GM23338 (cell line): ENCODE results near the gene TMEM178B. TPM values are rescaled to one million over a fixed set of nuclear protein-coding genes. Genes with fewer than 3 reads are reported as not detected.

Experiments
- ATAC-seq: fragments of 200-7000 bp; cut with Tn5 transposase; 3 replicates; pipeline ENCODE4 v1.9.1; 2020
- DNase-seq: peaks from one replicate; pipeline ENCODE4 v3.0.0-alpha.2; 2015; ENCODE audit warnings: low spot score
- H2AFZ ChIP-seq: fragments of 200-600 bp; sonication (generic); 2 replicates; pipeline ENCODE4 v1.8.0; 2016; ENCODE audit warnings: antibody characterized with exemption, mild to moderate bottlenecking, moderate library complexity
- H3F3A ChIP-seq: fragments of 200-600 bp; sonication (generic); replicated peaks from 2 replicates; pipeline ENCODE4 v1.8.0; 2017; ENCODE audit warnings: antibody characterized with exemption, mixed run types, low read depth
- H3K27ac ChIP-seq: fragments of 200-600 bp; sonication (generic); 2 replicates; pipeline ENCODE4 v1.6.1; 2016; ENCODE audit warnings: low read depth
- H3K27me3 ChIP-seq: fragments of 200-600 bp; sonication (generic); 2 replicates; pipeline ENCODE4 v1.8.0; 2016; ENCODE audit warnings: mild to moderate bottlenecking, mixed run types, moderate library complexity; ENCODE audit not compliant: insufficient read depth
- H3K36me3 ChIP-seq: fragments of 200-600 bp; sonication (generic); 2 replicates; pipeline ENCODE4 v1.8.0; 2016; ENCODE audit warnings: mild to moderate bottlenecking; ENCODE audit not compliant: insufficient read depth
- H3K4me1 ChIP-seq: fragments of 200-600 bp; sonication (generic); 2 replicates; pipeline ENCODE4 v1.8.0; 2016; ENCODE audit warnings: mild to moderate bottlenecking, moderate library complexity; ENCODE audit not compliant: insufficient read depth
- H3K4me2 ChIP-seq: fragments of 200-600 bp; sonication (generic); 2 replicates; pipeline ENCODE4 v1.7.1; 2017; ENCODE audit warnings: mixed run types
- H3K4me3 ChIP-seq: fragments of 200-600 bp; sonication (generic); 2 replicates; pipeline ENCODE4 v1.6.1; 2016; ENCODE audit warnings: mixed run types
- H3K79me2 ChIP-seq: fragments of 200-600 bp; sonication (generic); replicated peaks from 2 replicates; pipeline ENCODE4 v1.8.0; 2017; ENCODE audit warnings: mild to moderate bottlenecking; ENCODE audit not compliant: insufficient read depth
- H3K9me2 ChIP-seq: fragments of 200-600 bp; sonication (generic); 2 replicates; pipeline ENCODE4 v1.8.0; 2017; ENCODE audit not compliant: insufficient read depth
- H4K20me1 ChIP-seq: fragments of 200-600 bp; sonication (generic); replicated peaks from 2 replicates; pipeline ENCODE4 v1.8.0; 2017; ENCODE audit warnings: mild to moderate bottlenecking; ENCODE audit not compliant: insufficient read depth
- H3K27ac Mint-ChIP-seq: 2 replicates; pipeline ENCODE4 v1.8.0; 2020; ENCODE audit warnings: inconsistent platforms, mild to moderate bottlenecking, moderate library complexity, mixed read lengths
- H3K27me3 Mint-ChIP-seq: 3 replicates; pipeline ENCODE4 v1.8.0; 2022; ENCODE audit warnings: low read depth, mild to moderate bottlenecking, moderate library complexity, mixed read lengths, inconsistent platforms; ENCODE audit not compliant: insufficient read depth, poor library complexity
- H3K36me3 Mint-ChIP-seq: 3 replicates; pipeline ENCODE4 v1.8.0; 2021; ENCODE audit warnings: low read depth, mild to moderate bottlenecking, inconsistent platforms, moderate library complexity, mixed read lengths
- H3K4me1 Mint-ChIP-seq: 3 replicates; pipeline ENCODE4 v1.8.0; 2020; ENCODE audit warnings: mild to moderate bottlenecking, inconsistent platforms, mixed read lengths
- H3K4me3 Mint-ChIP-seq: 3 replicates; pipeline ENCODE4 v1.8.0; 2021; ENCODE audit warnings: moderate library complexity, mild to moderate bottlenecking, inconsistent platforms, mixed read lengths
- H3K9me3 Mint-ChIP-seq: 3 replicates; pipeline ENCODE4 v1.8.0; 2020; ENCODE audit warnings: moderate library complexity, mild to moderate bottlenecking, inconsistent platforms, mixed read lengths
- CREB1 ChIP-seq: fragments of 250-450 bp; sonication (Bioruptor Pico); IDR thresholded peaks from 2 replicates; pipeline ENCODE4 v1.5.0; 2020; ENCODE audit warnings: low read depth, mild to moderate bottlenecking, moderate library complexity
- CTCF ChIP-seq, 2 experiments: fragments of 200-600 bp in 1 of 2; sonication (generic) in 1 of 2; conservative IDR thresholded peaks; 2 replicates each; pipeline versions ENCODE4 v1.5.1 to v1.6.1; 2016 to 2017; ENCODE audit warnings: antibody characterized with exemption in 2 of 2, low read depth in 2 of 2, mild to moderate bottlenecking in 2 of 2, moderate library complexity in 1 of 2
- ETS1 ChIP-seq: IDR thresholded peaks from 2 replicates; pipeline ENCODE4 v1.6.1; 2016; ENCODE audit warnings: antibody characterized with exemption
- EZH2 ChIP-seq: fragments of 200-600 bp; sonication (generic); IDR thresholded peaks from one replicate; pipeline ENCODE4 v1.8.0; 2017; ENCODE audit warnings: antibody characterized with exemption, mild to moderate bottlenecking, low read depth; ENCODE audit not compliant: unreplicated experiment
- EZH2phosphoT487 ChIP-seq: fragments of 200-600 bp; sonication (generic); IDR thresholded peaks from one replicate; pipeline ENCODE4 v1.8.1; 2018; ENCODE audit warnings: antibody characterized with exemption; ENCODE audit not compliant: unreplicated experiment
- JUNB ChIP-seq: IDR thresholded peaks from one replicate; pipeline ENCODE4 v1.6.1; 2016; ENCODE audit warnings: antibody characterized with exemption; ENCODE audit not compliant: unreplicated experiment
- NANOG ChIP-seq: IDR thresholded peaks from 2 replicates; pipeline ENCODE4 v1.6.1; 2016; ENCODE audit warnings: antibody characterized with exemption, borderline replicate concordance
- POLR2AphosphoS5 ChIP-seq: IDR thresholded peaks from 2 replicates; pipeline ENCODE4 v1.6.1; 2016; ENCODE audit warnings: antibody characterized with exemption, low read depth
- REST ChIP-seq: IDR thresholded peaks from one replicate; pipeline ENCODE4 v1.6.1; 2018; ENCODE audit warnings: antibody characterized with exemption; ENCODE audit not compliant: unreplicated experiment
- STAT1 ChIP-seq: IDR thresholded peaks from one replicate; pipeline ENCODE4 v1.6.1; 2016; ENCODE audit warnings: antibody characterized with exemption; ENCODE audit not compliant: unreplicated experiment
- ZNF114 ChIP-seq: fragments of 250-450 bp; sonication (Bioruptor Pico); IDR thresholded peaks from 2 replicates; pipeline ENCODE4 v1.5.0; 2020; ENCODE audit warnings: mild to moderate bottlenecking, moderate library complexity
- ZNF331 ChIP-seq: fragments of 250-450 bp; sonication (Bioruptor Pico); IDR thresholded peaks from 2 replicates; pipeline ENCODE4 v1.5.0; 2020; ENCODE audit warnings: low read depth, mild to moderate bottlenecking, moderate library complexity
- ZNF462 ChIP-seq: fragments of 250-450 bp; sonication (Bioruptor Pico); IDR thresholded peaks from 2 replicates; pipeline ENCODE4 v1.5.0; 2020; ENCODE audit warnings: mild to moderate bottlenecking, moderate library complexity
- polyA plus RNA-seq: library from polyadenylated mRNA; unstranded; fragments of >200 nt; fragmentation: Nextera tagmentation; extraction: Ambion mirVana; gene quantifications from 2 replicates; pipeline ENCODE4 v1.2.1, GENCODE V29; 2016
- total RNA-seq: library from RNA; depleted of rRNA; stranded (reverse); fragments of >200 nt; shearing (Covaris generic); gene quantifications from 2 replicates; pipeline ENCODE4 v1.2.3, GENCODE V29; 2014

Gene TMEM178B
- total and polyA plus RNA-seq, 2 experiments from 2014 or later, result 4.9 to 15.6 TPM

GRCh38 chr7:141235656-141236055 is 161.8 kb downstream of the TMEM178B start:
- Histone ChIP-seq H3K27me3 (no peaks in the 10 kb centered on the region), H3K27ac (no peak overlapping the region; the same call in 1 of the 2 replicates), H4K20me1 (peaks cover 8% of the 10 kb centered on the region; the same call in 1 of the 2 replicates), H3K4me3 (no peak overlapping the region), H3K36me3 (no peaks in the 10 kb centered on the region), H3K79me2 (peaks cover 8% of the 10 kb centered on the region), H3F3A (no peaks in the 10 kb centered on the region), H3K9me2 (0 out of 2 replicates have a peak, but pooled peaks cover 3% of the 10 kb centered on the region), H3K4me1 (peaks cover 40% of the 10 kb centered on the region), H2AFZ (no peak overlapping the region), H3K4me2 (no peak overlapping the region)
- no peaks in the 10 kb centered on the region for H3K36me3 Mint-ChIP-seq
- peaks cover 43% of the 10 kb centered on the region for H3K4me1 Mint-ChIP-seq
- peaks cover 5% of the 10 kb centered on the region for H3K27me3 Mint-ChIP-seq
- no peak overlapping the region for H3K27ac Mint-ChIP-seq
- TF ChIP-seq CREB1 (CRISPR knock-in tag), result no peak
- TF ChIP-seq STAT1, result no peak
- TF ChIP-seq ZNF114 (CRISPR knock-in tag), result no peak
- no peak for TF ChIP-seq ETS1
- TF ChIP-seq ZNF462 (CRISPR knock-in tag), result no peak
- no peak for TF ChIP-seq EZH2phosphoT487
- no peak for TF ChIP-seq EZH2
- TF ChIP-seq CTCF (conservative IDR thresholded peaks at IDR 0.05; ENCODE audit: low read depth in 2 of 2), result no peak
- no peak for TF ChIP-seq JUNB
- no peak for TF ChIP-seq POLR2AphosphoS5
- TF ChIP-seq NANOG, result no peak
- no peak for TF ChIP-seq REST
- TF ChIP-seq ZNF331 (CRISPR knock-in tag), result no peak
- DNase-seq (no peak), ATAC-seq (no peak)
- H3K9me3 Mint-ChIP-seq, result no peaks in the 10 kb centered on the region
- H3K4me3 Mint-ChIP-seq, result no peak overlapping the region
